ACC112 (cell line): ENCODE data around the gene TBXAS1.

ENCODE experiments used
- H2AFZ ChIP-seq: fragments of 200-600 bp; sonication (generic); one replicate; pipeline ENCODE4 v1.6.0; 2017; ENCODE audit warnings: antibody characterized with exemption, low read length; ENCODE audit not compliant: unreplicated experiment
- H3K27ac ChIP-seq: fragments of 200-600 bp; sonication (generic); 2 replicates; pipeline ENCODE4 v1.5.1; 2014; ENCODE audit warnings: low read depth, mild to moderate bottlenecking, antibody characterized with exemption, low read length, moderate library complexity
- H3K27me3 ChIP-seq: fragments of 200-600 bp; sonication (generic); 2 replicates; pipeline ENCODE4 v1.6.1; 2014; ENCODE audit warnings: mild to moderate bottlenecking, antibody characterized with exemption, low read length, moderate library complexity, mixed read lengths; ENCODE audit not compliant: insufficient read depth
- H3K36me3 ChIP-seq: fragments of 200-600 bp; sonication (generic); 2 replicates; pipeline ENCODE4 v1.6.1; 2016; ENCODE audit warnings: mild to moderate bottlenecking, antibody characterized with exemption, low read length, moderate library complexity, mixed read lengths; ENCODE audit not compliant: insufficient read depth
- H3K4me1 ChIP-seq: fragments of 200-600 bp; sonication (generic); one replicate; pipeline ENCODE4 v1.6.1; 2016; ENCODE audit warnings: low read length, mixed read lengths; ENCODE audit not compliant: insufficient read depth, unreplicated experiment, control insufficient read depth
- H3K4me3 ChIP-seq: fragments of 200-600 bp; sonication (generic); 2 replicates; pipeline ENCODE4 v1.5.1; 2014; ENCODE audit warnings: mild to moderate bottlenecking, low read depth, low read length
- H3K79me2 ChIP-seq: fragments of 200-600 bp; sonication (generic); one replicate; pipeline ENCODE4 v1.6.0; 2016; ENCODE audit warnings: low read length; ENCODE audit not compliant: control insufficient read depth, unreplicated experiment, insufficient read depth

TBXAS1 gene

DNA sequence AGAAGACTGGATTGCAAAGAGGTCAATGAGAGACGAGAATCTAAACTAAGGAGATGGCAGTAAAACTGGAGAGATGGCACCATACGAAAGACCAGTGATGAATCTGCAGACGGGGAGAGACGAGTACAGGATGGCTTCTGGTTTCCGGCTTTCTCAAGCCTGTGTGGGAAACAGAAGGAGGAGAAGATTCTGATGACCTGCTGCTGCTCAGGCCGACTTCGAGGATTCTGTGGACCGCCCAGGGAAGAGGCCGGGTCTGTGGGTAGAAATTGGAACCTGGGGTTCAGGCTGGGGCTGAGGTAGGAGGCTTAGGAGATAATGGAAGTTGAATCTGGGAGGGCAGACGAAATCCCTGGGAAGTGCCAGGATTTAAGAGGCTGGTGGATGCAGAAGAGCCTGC lies 185.1 kb downstream of the TBXAS1 start:
- Histone ChIP-seq H3K79me2 (no peaks in the 10 kb centered on the region), H3K4me3 (no peak overlapping the region), H3K4me1 (no peaks in the 10 kb centered on the region), H3K27ac (no peak overlapping the region), H3K27me3 (no peaks in the 10 kb centered on the region), H3K36me3 (no peaks in the 10 kb centered on the region), H2AFZ (no peak overlapping the region)

DNA sequence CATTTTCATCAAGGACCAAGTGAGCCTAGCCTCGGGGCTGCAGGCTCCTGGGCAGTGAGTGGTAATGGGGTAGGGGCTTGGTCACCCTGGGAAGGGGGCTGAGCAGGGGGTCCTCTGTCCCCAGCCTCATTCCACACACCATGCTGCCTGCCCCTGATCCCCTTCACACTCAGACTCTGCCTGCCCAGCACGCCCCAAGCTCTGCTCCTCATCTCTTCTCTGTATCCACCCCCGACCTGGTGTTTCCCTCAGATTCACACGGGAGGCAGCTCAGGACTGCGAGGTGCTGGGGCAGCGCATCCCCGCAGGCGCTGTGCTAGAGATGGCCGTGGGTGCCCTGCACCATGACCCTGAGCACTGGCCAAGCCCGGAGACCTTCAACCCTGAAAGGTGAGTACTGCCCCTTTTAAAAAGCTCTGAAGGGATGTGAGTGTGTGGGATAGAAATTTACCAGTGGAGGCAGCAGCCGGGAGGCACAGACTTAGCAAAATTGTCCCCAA lies 186.5 kb downstream of the TBXAS1 start:
- H3K4me1 ChIP-seq = no peaks in the 10 kb centered on the region
- no peak overlapping the region for H3K27ac ChIP-seq
- no peaks in the 10 kb centered on the region for H3K79me2 ChIP-seq
- H3K36me3 ChIP-seq = no peaks in the 10 kb centered on the region
- no peak overlapping the region for H3K4me3 ChIP-seq
- no peaks in the 10 kb centered on the region for H3K27me3 ChIP-seq
- no peak overlapping the region for H2AFZ ChIP-seq

DNA sequence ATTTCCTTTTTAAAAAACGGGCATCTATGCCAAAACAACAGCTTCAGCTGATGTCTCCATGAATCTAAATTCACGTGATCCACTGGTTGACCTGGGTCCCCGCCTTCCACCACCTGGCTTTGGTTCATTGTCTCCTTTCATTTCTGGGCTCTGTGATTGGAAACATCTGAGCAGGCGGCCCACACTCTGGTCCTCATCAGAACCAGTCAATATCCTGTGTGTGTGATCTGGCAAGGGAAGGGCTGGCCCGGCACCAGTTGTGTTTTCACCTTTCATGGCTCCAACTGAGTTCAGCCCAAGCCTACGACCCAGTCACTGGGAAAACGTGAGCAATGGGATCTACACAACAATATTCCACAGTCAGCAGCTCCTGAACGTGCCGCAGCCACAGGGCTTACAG lies 187.5 kb downstream of the TBXAS1 start:
- no peak overlapping the region for H2AFZ ChIP-seq
- H3K27ac ChIP-seq = no peak overlapping the region
- H3K36me3 ChIP-seq = no peaks in the 10 kb centered on the region
- H3K27me3 ChIP-seq = no peaks in the 10 kb centered on the region
- no peaks in the 10 kb centered on the region for H3K79me2 ChIP-seq
- H3K4me1 ChIP-seq = no peaks in the 10 kb centered on the region
- H3K4me3 ChIP-seq = no peak overlapping the region

DNA sequence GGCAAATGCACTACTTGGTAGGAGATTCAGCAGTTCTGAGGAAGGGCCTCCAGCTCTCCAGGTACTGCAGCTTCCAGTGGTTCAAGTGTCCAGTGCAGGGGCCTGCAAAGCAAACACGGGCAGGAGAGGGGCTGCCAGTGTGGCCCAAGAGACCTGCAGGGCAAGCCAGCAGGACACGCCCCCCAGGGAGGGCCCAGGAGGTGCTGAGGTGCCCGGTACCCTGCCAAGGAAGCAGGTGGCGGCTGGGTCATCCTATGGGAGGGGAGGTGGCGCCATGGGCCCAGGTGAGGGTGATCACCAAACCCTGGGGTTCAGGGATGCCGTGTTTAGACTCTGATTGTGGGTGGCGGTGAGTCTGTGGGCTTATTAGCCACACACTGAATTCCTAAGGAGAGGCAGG lies 188.0 kb downstream of the TBXAS1 start:
- Histone ChIP-seq H3K4me1 (no peaks in the 10 kb centered on the region), H3K27ac (no peak overlapping the region), H3K27me3 (no peaks in the 10 kb centered on the region), H3K36me3 (peaks cover under 1% of the 10 kb centered on the region; the same call in 1 of the 2 replicates), H3K79me2 (no peaks in the 10 kb centered on the region), H2AFZ (no peak overlapping the region), H3K4me3 (no peak overlapping the region)

DNA sequence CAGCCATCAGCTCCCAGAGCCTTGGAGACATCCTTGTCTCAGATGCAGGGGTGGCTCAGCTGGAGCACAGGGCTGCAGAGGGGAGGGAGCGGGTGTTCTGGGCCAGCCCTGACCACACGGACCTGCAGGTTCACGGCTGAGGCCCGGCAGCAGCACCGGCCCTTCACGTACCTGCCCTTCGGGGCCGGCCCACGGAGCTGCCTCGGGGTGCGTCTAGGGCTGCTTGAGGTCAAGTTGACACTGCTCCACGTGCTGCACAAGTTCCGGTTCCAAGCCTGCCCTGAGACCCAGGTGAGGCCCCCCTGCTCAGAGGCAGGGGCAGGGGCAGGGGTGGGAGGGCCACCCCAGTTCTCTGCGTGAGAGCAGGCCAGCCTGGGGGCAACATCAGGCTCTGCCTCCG lies 188.5 kb downstream of the TBXAS1 start:
- no peak overlapping the region for H3K4me3 ChIP-seq
- H2AFZ ChIP-seq = no peak overlapping the region
- no peak overlapping the region for H3K27ac ChIP-seq
- H3K4me1 ChIP-seq = peaks cover 5% of the 10 kb centered on the region
- H3K36me3 ChIP-seq = peaks cover 4% of the 10 kb centered on the region; the same call in 1 of the 2 replicates
- H3K27me3 ChIP-seq = no peaks in the 10 kb centered on the region
- no peaks in the 10 kb centered on the region for H3K79me2 ChIP-seq

DNA sequence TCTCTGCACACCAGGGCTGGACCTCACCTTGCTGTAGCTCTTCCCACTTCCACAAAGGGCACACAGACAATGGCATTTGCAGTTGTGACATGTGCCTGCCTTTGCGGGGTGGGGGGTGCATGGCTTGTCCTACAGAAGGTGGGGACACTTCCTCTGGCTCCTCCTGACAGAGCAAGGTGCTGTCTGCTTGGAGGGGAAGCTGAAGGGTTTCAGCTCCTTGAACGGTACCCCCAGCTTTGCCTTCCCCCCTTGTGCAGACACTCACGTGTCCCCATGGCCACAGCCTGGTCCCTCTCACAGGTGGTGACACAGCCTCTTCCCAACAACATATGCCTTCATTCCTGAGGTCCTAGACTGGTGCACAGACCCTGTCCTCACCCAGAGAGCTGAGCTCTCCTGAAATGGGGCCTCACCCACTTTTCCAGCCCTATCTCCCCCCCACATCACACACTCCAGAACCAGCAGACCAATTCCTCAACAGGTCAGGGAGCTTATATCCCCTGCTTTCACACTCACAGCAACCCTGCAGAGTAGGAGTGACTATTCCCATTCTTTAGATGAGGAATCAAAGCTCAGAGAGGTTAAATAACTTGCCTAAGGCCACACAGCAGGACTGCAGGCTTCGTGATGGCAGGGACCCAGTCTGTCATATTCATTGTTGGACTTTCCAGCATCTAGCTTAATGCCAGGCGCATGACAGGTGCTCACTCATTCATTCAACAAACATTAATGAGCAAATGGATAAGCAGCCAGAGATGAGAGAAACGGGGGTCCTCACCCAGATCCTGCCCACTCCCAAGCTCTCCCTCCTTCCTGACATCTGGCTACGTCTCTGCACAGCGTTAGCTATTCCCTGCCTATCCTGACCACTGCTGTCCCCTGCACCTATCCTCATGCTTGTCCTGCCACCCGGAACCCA lies 189.3 kb downstream of the TBXAS1 start:
- H3K79me2 ChIP-seq = no peaks in the 10 kb centered on the region
- H2AFZ ChIP-seq = no peak overlapping the region
- H3K4me3 ChIP-seq = no peak overlapping the region

DNA sequence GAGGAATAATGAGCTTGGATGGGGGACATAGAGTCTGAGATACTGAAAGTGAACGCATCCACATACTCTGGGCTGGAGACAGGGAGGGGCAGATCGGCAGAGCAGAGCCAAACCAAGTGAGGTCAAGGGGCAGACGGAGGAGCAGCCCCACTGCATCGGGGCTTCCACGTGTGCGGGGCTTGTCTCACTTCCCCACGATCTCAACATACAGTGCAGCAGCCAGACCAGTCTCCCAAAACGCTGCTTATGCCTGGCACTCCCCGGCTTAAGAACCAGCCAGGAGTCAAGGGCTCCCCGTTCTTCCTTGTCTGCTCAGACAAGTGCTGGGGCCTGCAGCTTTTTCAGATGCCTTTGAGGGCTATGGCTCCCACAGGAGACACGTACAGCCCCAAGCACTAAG lies 190.1 kb downstream of the TBXAS1 start:
- Histone ChIP-seq H3K79me2 (no peaks in the 10 kb centered on the region), H3K4me1 (peaks cover 8% of the 10 kb centered on the region), H2AFZ (no peak overlapping the region), H3K27ac (no peak overlapping the region), H3K4me3 (no peak overlapping the region), H3K36me3 (peaks cover 10% of the 10 kb centered on the region), H3K27me3 (no peaks in the 10 kb centered on the region)

More for the DNA sequence above, 189.3 kb downstream of the TBXAS1 start:
- peaks cover 8% of the 10 kb centered on the region for H3K4me1 ChIP-seq
- H3K36me3 ChIP-seq = peaks cover 6% of the 10 kb centered on the region
- no peaks in the 10 kb centered on the region for H3K27me3 ChIP-seq
- H3K27ac ChIP-seq = no peak overlapping the region

DNA sequence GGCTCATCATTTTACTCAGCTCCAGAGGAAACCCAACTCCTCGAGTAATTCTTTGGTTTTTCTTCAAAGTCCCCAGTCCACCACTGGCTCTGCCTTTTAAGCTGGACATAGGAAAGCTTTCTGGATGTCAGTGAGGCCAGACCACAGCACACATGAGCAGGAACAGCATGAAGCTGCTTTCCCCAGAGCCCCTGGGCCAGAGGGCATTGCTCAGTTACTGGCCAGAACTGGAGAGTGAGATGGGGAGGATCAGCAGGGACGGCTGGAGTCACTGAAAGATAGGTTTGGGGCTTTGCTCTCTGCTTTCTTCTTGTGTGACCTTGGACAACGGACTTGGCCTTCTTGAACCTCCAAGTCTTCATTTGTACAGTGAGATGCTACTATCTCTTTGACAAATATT lies 190.5 kb downstream of the TBXAS1 start:
- Histone ChIP-seq H3K27ac (no peak overlapping the region), H3K27me3 (no peaks in the 10 kb centered on the region), H3K36me3 (peaks cover 10% of the 10 kb centered on the region), H3K4me3 (no peak overlapping the region), H2AFZ (no peak overlapping the region), H3K4me1 (peaks cover 8% of the 10 kb centered on the region), H3K79me2 (no peaks in the 10 kb centered on the region)

DNA sequence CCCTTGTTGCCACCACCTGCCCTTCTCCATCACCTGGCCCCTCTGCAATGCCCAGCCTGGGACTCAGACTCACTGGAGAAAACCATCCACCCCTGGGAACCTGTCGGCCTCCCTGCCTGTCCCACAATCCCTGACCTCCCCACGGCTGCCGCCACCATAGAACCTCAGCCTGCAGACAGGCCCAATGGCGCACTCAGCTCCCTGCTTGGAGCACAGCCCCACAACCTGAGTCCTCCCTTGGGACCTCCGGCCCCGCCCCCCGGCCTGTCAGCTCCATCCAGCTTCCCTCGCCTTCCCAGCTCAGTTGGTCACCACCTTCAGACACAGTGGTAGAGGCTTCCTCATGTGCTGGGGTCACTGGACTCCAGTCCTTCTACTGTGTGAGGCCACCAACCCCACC lies 192.5 kb downstream of the TBXAS1 start:
- H2AFZ ChIP-seq = no peak overlapping the region
- no peak overlapping the region for H3K27ac ChIP-seq
- H3K36me3 ChIP-seq = peaks cover 27% of the 10 kb centered on the region
- peaks cover 8% of the 10 kb centered on the region for H3K4me1 ChIP-seq
- no peaks in the 10 kb centered on the region for H3K27me3 ChIP-seq
- no peak overlapping the region for H3K4me3 ChIP-seq
- no peaks in the 10 kb centered on the region for H3K79me2 ChIP-seq

DNA sequence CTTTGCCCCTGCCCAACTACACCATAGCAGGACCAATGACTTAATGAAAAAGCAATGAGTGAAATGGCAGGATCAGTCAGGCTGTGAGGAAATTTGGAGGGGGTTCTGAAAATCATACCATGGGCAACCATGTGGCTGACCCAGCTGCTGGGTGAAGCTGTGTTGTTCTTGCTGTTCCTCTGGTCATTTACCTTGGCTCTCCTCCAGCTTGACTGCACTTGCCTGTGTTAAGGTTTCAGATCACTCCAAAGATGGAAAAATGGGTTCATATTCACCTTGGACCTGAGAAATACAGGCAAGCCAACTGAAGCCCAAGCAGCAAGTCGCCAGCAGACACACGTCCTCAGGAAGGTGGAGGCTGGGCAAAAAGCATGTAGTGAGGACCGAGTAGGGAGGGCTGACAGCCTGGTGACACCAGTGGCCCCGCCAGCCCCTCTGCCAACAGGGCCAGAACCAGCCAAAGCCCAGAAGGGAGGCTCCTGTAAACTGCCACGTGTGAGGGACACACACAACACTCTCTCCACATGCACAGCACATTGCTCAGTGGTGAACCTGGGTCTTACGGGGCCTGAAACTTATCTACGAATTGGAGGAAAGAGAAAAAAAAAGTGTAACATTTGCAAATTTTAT lies 193.6 kb downstream of the TBXAS1 start:
- Histone ChIP-seq H3K27ac (no peak overlapping the region), H2AFZ (no peak overlapping the region), H3K36me3 (peaks cover 35% of the 10 kb centered on the region), H3K27me3 (no peaks in the 10 kb centered on the region), H3K4me3 (no peak overlapping the region), H3K79me2 (no peaks in the 10 kb centered on the region), H3K4me1 (peaks cover 8% of the 10 kb centered on the region)

DNA sequence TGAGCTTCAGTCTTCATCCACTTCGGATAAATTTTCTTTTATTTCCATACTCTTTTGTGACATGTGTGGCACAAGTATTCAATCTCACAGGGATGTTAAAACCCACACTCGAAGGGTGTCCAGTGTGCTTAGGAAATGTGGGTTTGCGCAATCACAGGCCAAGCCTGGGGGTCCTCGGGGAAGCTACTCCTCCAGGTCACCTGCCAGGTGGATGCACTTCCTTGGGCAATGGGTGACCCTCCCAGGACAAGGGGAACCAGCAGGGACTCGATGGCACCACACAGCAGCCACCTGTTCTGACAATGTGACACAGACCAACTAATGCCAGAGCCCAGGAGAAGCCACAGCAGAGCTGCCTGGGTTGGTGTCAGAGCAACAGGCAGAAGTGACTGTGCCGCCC lies 194.7 kb downstream of the TBXAS1 start:
- Histone ChIP-seq H3K79me2 (no peaks in the 10 kb centered on the region), H2AFZ (no peak overlapping the region), H3K4me3 (no peak overlapping the region), H3K27me3 (no peaks in the 10 kb centered on the region), H3K27ac (no peak overlapping the region), H3K4me1 (peaks cover 8% of the 10 kb centered on the region), H3K36me3 (peaks cover 41% of the 10 kb centered on the region)
